ENCODE results near the gene CRYL1. TPM values are rescaled to one million over a fixed set of nuclear protein-coding genes. Genes with fewer than 3 reads are reported as not detected.
"Not testable (repeated sequence)": the region's sequence is repeated elsewhere in the genome, so short reads cannot be mapped to it uniquely, and the experiment has no call there.

Gene CRYL1
- polyA plus RNA-seq, 1 of the 3 experiments (the other 2 are of a cell fraction): 34.8 TPM

GRCh38 chr13:20435616-20436368 lies 89.9 kb downstream of the CRYL1 start:
- TF ChIP-seq JUND (IDR thresholded peaks at IDR 0.05) (no peak), ZBTB33 (IDR thresholded peaks at IDR 0.05; ENCODE audit: borderline replicate concordance, low read depth) (no peak), EZH2phosphoT487 (IDR thresholded peaks at IDR 0.05; ENCODE audit: borderline replicate concordance, low read depth) (no peak), MAX (IDR thresholded peaks at IDR 0.05; ENCODE audit: low read depth) (no peak), YY1 (IDR thresholded peaks at IDR 0.05; ENCODE audit: low read depth) (no peak)
- TF ChIP-seq, protein P1, sequence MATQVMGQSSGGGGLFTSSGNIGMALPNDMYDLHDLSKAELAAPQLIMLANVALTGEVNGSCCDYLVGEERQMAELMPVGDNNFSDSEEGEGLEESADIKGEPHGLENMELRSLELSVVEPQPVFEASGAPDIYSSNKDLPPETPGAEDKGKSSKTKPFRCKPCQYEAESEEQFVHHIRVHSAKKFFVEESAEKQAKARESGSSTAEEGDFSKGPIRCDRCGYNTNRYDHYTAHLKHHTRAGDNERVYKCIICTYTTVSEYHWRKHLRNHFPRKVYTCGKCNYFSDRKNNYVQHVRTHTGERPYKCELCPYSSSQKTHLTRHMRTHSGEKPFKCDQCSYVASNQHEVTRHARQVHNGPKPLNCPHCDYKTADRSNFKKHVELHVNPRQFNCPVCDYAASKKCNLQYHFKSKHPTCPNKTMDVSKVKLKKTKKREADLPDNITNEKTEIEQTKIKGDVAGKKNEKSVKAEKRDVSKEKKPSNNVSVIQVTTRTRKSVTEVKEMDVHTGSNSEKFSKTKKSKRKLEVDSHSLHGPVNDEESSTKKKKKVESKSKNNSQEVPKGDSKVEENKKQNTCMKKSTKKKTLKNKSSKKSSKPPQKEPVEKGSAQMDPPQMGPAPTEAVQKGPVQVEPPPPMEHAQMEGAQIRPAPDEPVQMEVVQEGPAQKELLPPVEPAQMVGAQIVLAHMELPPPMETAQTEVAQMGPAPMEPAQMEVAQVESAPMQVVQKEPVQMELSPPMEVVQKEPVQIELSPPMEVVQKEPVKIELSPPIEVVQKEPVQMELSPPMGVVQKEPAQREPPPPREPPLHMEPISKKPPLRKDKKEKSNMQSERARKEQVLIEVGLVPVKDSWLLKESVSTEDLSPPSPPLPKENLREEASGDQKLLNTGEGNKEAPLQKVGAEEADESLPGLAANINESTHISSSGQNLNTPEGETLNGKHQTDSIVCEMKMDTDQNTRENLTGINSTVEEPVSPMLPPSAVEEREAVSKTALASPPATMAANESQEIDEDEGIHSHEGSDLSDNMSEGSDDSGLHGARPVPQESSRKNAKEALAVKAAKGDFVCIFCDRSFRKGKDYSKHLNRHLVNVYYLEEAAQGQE (IDR thresholded peaks at IDR 0.05; ENCODE audit: low read depth, low read length): no peak
- TF ChIP-seq, protein P2, sequence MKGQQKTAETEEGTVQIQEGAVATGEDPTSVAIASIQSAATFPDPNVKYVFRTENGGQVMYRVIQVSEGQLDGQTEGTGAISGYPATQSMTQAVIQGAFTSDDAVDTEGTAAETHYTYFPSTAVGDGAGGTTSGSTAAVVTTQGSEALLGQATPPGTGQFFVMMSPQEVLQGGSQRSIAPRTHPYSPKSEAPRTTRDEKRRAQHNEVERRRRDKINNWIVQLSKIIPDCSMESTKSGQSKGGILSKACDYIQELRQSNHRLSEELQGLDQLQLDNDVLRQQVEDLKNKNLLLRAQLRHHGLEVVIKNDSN (IDR thresholded peaks at IDR 0.05; ENCODE audit: borderline replicate concordance, low read depth): no peak
- Histone ChIP-seq H3K9me3 (no peaks in the 10 kb centered on the region), H2AFZ (ENCODE audit: low read depth) (no peak overlapping the region), H3K27ac (ENCODE audit: low read depth in 2 of 2, low read length in 1 of 2) (no peak overlapping the region), H3K4me3 (ENCODE audit: low read depth in 2 of 2, low read length in 1 of 2) (no peak overlapping the region), H3K27me3 (ENCODE audit: insufficient read depth) (no peaks in the 10 kb centered on the region), H3K9me2 (no peaks in the 10 kb centered on the region), H3K79me2 (ENCODE audit: insufficient read depth) (no peaks in the 10 kb centered on the region), H3K4me2 (no peak overlapping the region), H3K9ac (no peak overlapping the region), H3F3A (replicated peaks; ENCODE audit: insufficient read depth) (no peaks in the 10 kb centered on the region), H3K4me1 (ENCODE audit: control insufficient read depth in 1 of 2, insufficient read depth in 2 of 2, low read depth in 1 of 2, low read length in 1 of 2) (no peaks in the 10 kb centered on the region), H4K20me1 (ENCODE audit: insufficient read depth) (no peaks in the 10 kb centered on the region), H3K36me3 (replicated peaks in 1 of 2; ENCODE audit: control insufficient read depth in 1 of 2, insufficient read depth in 2 of 2, low read length in 1 of 2) (no peaks in the 10 kb centered on the region)
- ChIA-PET CTCF (no interaction called here), POLR2A (no interaction called here)
- WGBS (ENCODE audit: low lambda C conversion rate): 91% methylated on average over 30 of the region's 57 CpGs
- DNase-seq: no peak

GRCh38 chr13:20434210-20434609 lies 91.4 kb downstream of the CRYL1 start:
- DNase-seq; H2AFZ ChIP-seq (ENCODE audit: low read depth); H3K9ac ChIP-seq; H3K9me3 ChIP-seq; POLR2A ChIA-PET; H3K27ac ChIP-seq (ENCODE audit: low read depth in 2 of 2, low read length in 1 of 2); H3K79me2 ChIP-seq (ENCODE audit: insufficient read depth); H3F3A ChIP-seq (replicated peaks; ENCODE audit: insufficient read depth); H4K20me1 ChIP-seq (ENCODE audit: insufficient read depth); H3K4me3 ChIP-seq (ENCODE audit: low read depth in 2 of 2, low read length in 1 of 2); H3K9me2 ChIP-seq; H3K27me3 ChIP-seq (ENCODE audit: insufficient read depth); H3K4me1 ChIP-seq (ENCODE audit: control insufficient read depth in 1 of 2, insufficient read depth in 2 of 2, low read depth in 1 of 2, low read length in 1 of 2); CTCF ChIA-PET; H3K36me3 ChIP-seq (replicated peaks in 1 of 2; ENCODE audit: control insufficient read depth in 1 of 2, insufficient read depth in 2 of 2, low read length in 1 of 2); H3K4me2 ChIP-seq: not testable (repeated sequence)
- WGBS (ENCODE audit: low lambda C conversion rate): 49% methylated on average over 9 of the region's 9 CpGs

All from SK-N-SH (cell line).